C4-2B (cell line): ENCODE data around the gene SLC9A9.

Experiments
- H3K27ac ChIP-seq: fragments of 450-650 bp; 2 replicates; pipeline ENCODE4 v1.5.1; 2017
- ZFX ChIP-seq: fragments of 450-650 bp; IDR thresholded peaks from 2 replicates; pipeline ENCODE4 v1.6.1; 2017
- TF ChIP-seq, protein P1 (sequence below): fragments of 450-650 bp; conservative IDR thresholded peaks from 2 replicates; pipeline ENCODE4 v1.5.1; 2017; ENCODE audit warnings: mild to moderate bottlenecking

SLC9A9 gene

DNA sequence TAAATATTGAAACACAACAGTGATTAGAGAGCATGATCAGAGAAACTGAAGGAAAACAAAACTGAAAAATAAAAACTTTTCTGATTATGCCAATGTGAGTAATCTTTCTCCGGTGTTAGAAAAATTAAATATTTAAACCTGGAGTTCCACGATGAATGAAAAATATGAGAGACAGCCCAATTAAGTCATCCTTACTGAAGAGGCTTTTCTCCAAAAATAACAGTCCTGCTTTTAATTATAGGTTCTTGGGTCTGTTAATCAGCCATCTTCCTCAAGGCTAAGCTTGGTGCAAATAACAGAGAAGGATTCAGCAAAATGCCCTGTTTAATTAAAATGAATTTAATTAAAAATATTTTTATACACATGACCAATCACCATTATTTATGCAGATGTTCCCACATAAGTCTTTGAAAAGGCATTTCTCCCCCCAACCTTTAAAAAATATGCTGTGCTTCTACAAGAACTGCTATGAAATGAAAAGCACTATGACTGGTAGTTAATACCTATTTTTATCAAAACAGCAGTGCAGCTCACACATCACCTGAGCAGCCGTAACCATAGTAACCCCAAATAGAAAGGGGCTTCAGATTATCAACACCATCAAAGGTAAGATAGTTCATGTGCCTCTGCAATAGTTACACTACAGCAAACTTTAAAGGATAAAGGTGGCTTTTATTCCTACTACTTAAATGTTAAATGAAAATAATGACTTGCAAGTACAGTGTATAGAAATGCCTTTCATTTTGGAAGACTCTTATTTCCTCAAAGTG, 175.7 kb downstream of the SLC9A9 start:
- no peak overlapping the region for H3K27ac ChIP-seq
- TF ChIP-seq ZFX, result no peak
- TF ChIP-seq, protein P1, sequence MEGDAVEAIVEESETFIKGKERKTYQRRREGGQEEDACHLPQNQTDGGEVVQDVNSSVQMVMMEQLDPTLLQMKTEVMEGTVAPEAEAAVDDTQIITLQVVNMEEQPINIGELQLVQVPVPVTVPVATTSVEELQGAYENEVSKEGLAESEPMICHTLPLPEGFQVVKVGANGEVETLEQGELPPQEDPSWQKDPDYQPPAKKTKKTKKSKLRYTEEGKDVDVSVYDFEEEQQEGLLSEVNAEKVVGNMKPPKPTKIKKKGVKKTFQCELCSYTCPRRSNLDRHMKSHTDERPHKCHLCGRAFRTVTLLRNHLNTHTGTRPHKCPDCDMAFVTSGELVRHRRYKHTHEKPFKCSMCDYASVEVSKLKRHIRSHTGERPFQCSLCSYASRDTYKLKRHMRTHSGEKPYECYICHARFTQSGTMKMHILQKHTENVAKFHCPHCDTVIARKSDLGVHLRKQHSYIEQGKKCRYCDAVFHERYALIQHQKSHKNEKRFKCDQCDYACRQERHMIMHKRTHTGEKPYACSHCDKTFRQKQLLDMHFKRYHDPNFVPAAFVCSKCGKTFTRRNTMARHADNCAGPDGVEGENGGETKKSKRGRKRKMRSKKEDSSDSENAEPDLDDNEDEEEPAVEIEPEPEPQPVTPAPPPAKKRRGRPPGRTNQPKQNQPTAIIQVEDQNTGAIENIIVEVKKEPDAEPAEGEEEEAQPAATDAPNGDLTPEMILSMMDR, result no peak

- H3K27ac ChIP-seq, result no peak overlapping the region
- TF ChIP-seq ZFX, result no peak
- TF ChIP-seq, protein P1, result no peak
These were observed 176.6 kb downstream of the SLC9A9 start for GRCh38 chr3:143671626-143672025.

- TF ChIP-seq ZFX, result no peak
- TF ChIP-seq, protein P1, result no peak
- H3K27ac ChIP-seq, result no peak overlapping the region
These were observed 179.1 kb downstream of the SLC9A9 start for GRCh38 chr3:143668924-143669790.

- TF ChIP-seq, protein P1, result no peak
- TF ChIP-seq ZFX, result no peak
- no peak overlapping the region for H3K27ac ChIP-seq
These were observed 179.9 kb downstream of the SLC9A9 start for GRCh38 chr3:143668385-143668784.

GRCh38 chr3:143661677-143662076, 186.6 kb downstream of the SLC9A9 start:
- no peak for TF ChIP-seq ZFX
- TF ChIP-seq, protein P1, result no peak
- H3K27ac ChIP-seq, result no peak overlapping the region

DNA sequence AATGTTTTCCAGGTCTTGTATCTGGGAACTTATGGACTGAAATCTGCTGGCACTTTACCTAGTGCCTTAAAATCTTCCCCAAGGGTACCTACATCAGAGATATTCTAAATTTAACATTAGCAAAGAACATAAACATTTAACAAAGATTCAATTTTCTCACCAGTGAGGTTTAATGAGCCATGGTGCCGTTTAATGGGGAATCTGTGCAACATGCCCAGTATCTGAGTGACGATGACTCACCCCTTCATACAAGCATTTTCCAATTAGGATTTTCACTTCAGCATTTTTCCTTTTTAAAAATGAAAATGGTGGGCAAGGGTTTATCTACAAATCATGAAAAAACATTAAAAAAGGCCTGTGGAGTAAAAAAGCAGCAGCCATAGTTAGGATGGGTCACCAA, 189.4 kb downstream of the SLC9A9 start:
- TF ChIP-seq ZFX, result no peak
- TF ChIP-seq, protein P1, result no peak
- no peak overlapping the region for H3K27ac ChIP-seq

GRCh38 chr3:143658116-143658515, 190.2 kb downstream of the SLC9A9 start:
- H3K27ac ChIP-seq, result no peak overlapping the region
- TF ChIP-seq, protein P1, result no peak
- no peak for TF ChIP-seq ZFX
